Measurements from ENCODE around the gene RHOF.

- TF ChIP-seq CTCF (IDR thresholded peaks at IDR 0.05; ENCODE audit: insufficient read depth, low read depth, low read length): no peak
- no peak for TF ChIP-seq EZH2 (IDR thresholded peaks at IDR 0.05; ENCODE audit: insufficient read depth, low read length)
Observed at GRCh38 chr12:121799156-121799841, 5.8 kb upstream of the RHOF start.

Measured in astrocyte (in vitro differentiated cells and primary cell).